SK-N-SH (cell line): Measurements from ENCODE around the gene ATP5F1D.

ENCODE experiments used
- CHD2 ChIP-seq: fragments of 150-350 bp; IDR thresholded peaks from 2 replicates; pipeline ENCODE4 v1.6.1; 2018; ENCODE audit warnings: low read length; ENCODE audit not compliant: partially characterized antibody
- CTCF ChIP-seq: fragments of 200-600 bp; sonication (generic); IDR thresholded peaks from 2 replicates; pipeline ENCODE4 v1.6.1; 2017; ENCODE audit warnings: antibody characterized with exemption, mild to moderate bottlenecking, moderate library complexity
- EP300 ChIP-seq, 2 experiments: IDR thresholded peaks; 2 replicates each; pipeline versions ENCODE4 v1.4.0 to v1.6.1; 2012; ENCODE audit warnings: borderline replicate concordance in 1 of 2, low read depth in 1 of 2, low read length in 1 of 2
- FOXM1 ChIP-seq: IDR thresholded peaks from 2 replicates; pipeline ENCODE4 v1.4.0; 2012; ENCODE audit warnings: low read depth, mild to moderate bottlenecking
- JUND ChIP-seq: IDR thresholded peaks from 2 replicates; pipeline ENCODE4 v1.4.0; 2012
- MEF2A ChIP-seq: IDR thresholded peaks from 2 replicates; pipeline ENCODE4 v1.4.0; 2012; ENCODE audit warnings: low read depth, borderline replicate concordance
- NRF1 ChIP-seq: IDR thresholded peaks from 2 replicates; pipeline ENCODE4 v1.6.1; 2012; ENCODE audit warnings: low read depth, mild to moderate bottlenecking, low read length
- RAD21 ChIP-seq: IDR thresholded peaks from 2 replicates; pipeline ENCODE4 v1.6.1; 2012; ENCODE audit warnings: mild to moderate bottlenecking, low read length
- SMC3 ChIP-seq: IDR thresholded peaks from 2 replicates; pipeline ENCODE4 v1.6.1; 2012; ENCODE audit warnings: low read depth, low read length, improper control_type of control experiment
- TCF12 ChIP-seq: IDR thresholded peaks from 2 replicates; pipeline ENCODE4 v1.4.0; 2012
- USF1 ChIP-seq: IDR thresholded peaks from 2 replicates; pipeline ENCODE4 v1.4.0; 2012; ENCODE audit warnings: low read depth, borderline replicate concordance
- YY1 ChIP-seq: IDR thresholded peaks from 2 replicates; pipeline ENCODE4 v1.4.0; 2012; ENCODE audit warnings: low read depth, mild to moderate bottlenecking
- ZBTB33 ChIP-seq: IDR thresholded peaks from 2 replicates; pipeline ENCODE4 v1.4.0; 2012; ENCODE audit warnings: low read depth, borderline replicate concordance

GRCh38 chr19:1225440-1226226, 15.9 kb upstream of the ATP5F1D start:
- TF ChIP-seq CTCF (no peak), JUND (no peak), NRF1 (no peak), USF1 (no peak), EP300 (IDR thresholded peaks at IDR 0.05; ENCODE audit: borderline replicate concordance in 1 of 2, low read depth in 1 of 2, low read length in 1 of 2) (no peak), TCF12 (no peak), FOXM1 (no peak), YY1 (no peak), SMC3 (no peak), CHD2 (no peak), RAD21 (no peak), ZBTB33 (no peak), MEF2A (no peak)
